HEK293 (cell line): ENCODE results near the gene VANGL2.

ENCODE experiments used
- AEBP2 ChIP-seq: fragments of 450-650 bp; formaldehyde crosslinking; IDR thresholded peaks from 2 replicates; pipeline ENCODE4 v1.5.1; 2016; ENCODE audit warnings: missing biosample characterization, missing genetic modification characterization, borderline replicate concordance
- GLI4 ChIP-seq: fragments of 450-650 bp; formaldehyde crosslinking; IDR thresholded peaks from 2 replicates; pipeline ENCODE4 v1.5.1; 2016; ENCODE audit warnings: missing biosample characterization, missing genetic modification characterization
- HOXC10 ChIP-seq: sonication (generic); formaldehyde crosslinking; IDR thresholded peaks from 2 replicates; pipeline ENCODE4 v1.8.1; 2023; ENCODE audit warnings: mild to moderate bottlenecking, missing genetic modification reagents
- IKZF3 ChIP-seq: fragments of 450-650 bp; IDR thresholded peaks from 2 replicates; pipeline ENCODE4 v1.5.0; 2018; ENCODE audit warnings: missing biosample characterization, mild to moderate bottlenecking, missing genetic modification characterization, moderate library complexity
- KLF16 ChIP-seq: fragments of 450-650 bp; formaldehyde crosslinking; IDR thresholded peaks from 2 replicates; pipeline ENCODE4 v1.5.1; 2017; ENCODE audit warnings: missing biosample characterization, missing genetic modification characterization
- MYNN ChIP-seq: fragments of 450-650 bp; formaldehyde crosslinking; IDR thresholded peaks from 2 replicates; pipeline ENCODE4 v1.5.1; 2016; ENCODE audit warnings: missing biosample characterization, missing genetic modification characterization, borderline replicate concordance
- PRDM1 ChIP-seq: fragments of 450-650 bp; formaldehyde crosslinking; IDR thresholded peaks from 2 replicates; pipeline ENCODE4; 2016; ENCODE audit warnings: missing biosample characterization, missing genetic modification characterization
- SALL2 ChIP-seq: fragments of 450-650 bp; formaldehyde crosslinking; IDR thresholded peaks from 2 replicates; pipeline ENCODE4 v1.5.0; 2017; ENCODE audit warnings: missing biosample characterization, mild to moderate bottlenecking, missing genetic modification characterization, borderline replicate concordance
- SP2 ChIP-seq: fragments of 450-650 bp; formaldehyde crosslinking; IDR thresholded peaks from 2 replicates; pipeline ENCODE4 v1.5.1; 2016; ENCODE audit warnings: missing biosample characterization, missing genetic modification characterization
- ZBTB17 ChIP-seq: fragments of 450-650 bp; formaldehyde crosslinking; IDR thresholded peaks from 2 replicates; pipeline ENCODE4 v1.5.1; 2016; ENCODE audit warnings: missing biosample characterization, missing genetic modification characterization
- ZBTB6 ChIP-seq: fragments of 450-650 bp; formaldehyde crosslinking; IDR thresholded peaks from 2 replicates; pipeline ENCODE4 v1.5.1; 2017; ENCODE audit warnings: missing biosample characterization, missing genetic modification characterization
- ZEB2 ChIP-seq: fragments of 450-650 bp; formaldehyde crosslinking; IDR thresholded peaks from 2 replicates; pipeline ENCODE4 v1.5.1; 2016; ENCODE audit warnings: missing biosample characterization, missing genetic modification characterization
- ZFP3 ChIP-seq: fragments of 450-650 bp; formaldehyde crosslinking; IDR thresholded peaks from 2 replicates; pipeline ENCODE4 v1.5.1; 2016; ENCODE audit warnings: low read depth, missing biosample characterization, missing genetic modification characterization
- ZFP69B ChIP-seq: fragments of 450-650 bp; formaldehyde crosslinking; IDR thresholded peaks from 2 replicates; pipeline ENCODE4 v1.5.1; 2016; ENCODE audit warnings: missing biosample characterization, missing genetic modification characterization
- ZNF146 ChIP-seq: fragments of 450-650 bp; formaldehyde crosslinking; IDR thresholded peaks from 2 replicates; pipeline ENCODE4 v1.5.1; 2016; ENCODE audit warnings: missing biosample characterization, missing genetic modification characterization
- ZNF16 ChIP-seq: fragments of 450-650 bp; formaldehyde crosslinking; IDR thresholded peaks from 2 replicates; pipeline ENCODE4 v1.5.1; 2016; ENCODE audit warnings: low read depth, missing biosample characterization, missing genetic modification characterization
- ZNF23 ChIP-seq: fragments of 450-650 bp; formaldehyde crosslinking; IDR thresholded peaks from 2 replicates; pipeline ENCODE4 v1.5.1; 2016; ENCODE audit warnings: missing biosample characterization, missing genetic modification characterization, borderline replicate concordance
- ZNF24 ChIP-seq: fragments of 450-650 bp; formaldehyde crosslinking; IDR thresholded peaks from 2 replicates; pipeline ENCODE4 v1.5.1; 2016; ENCODE audit warnings: missing biosample characterization, missing genetic modification characterization
- ZNF26 ChIP-seq: fragments of 450-650 bp; formaldehyde crosslinking; IDR thresholded peaks from 2 replicates; pipeline ENCODE4 v1.5.1; 2016; ENCODE audit warnings: missing biosample characterization, missing genetic modification characterization
- ZNF266 ChIP-seq: fragments of 450-650 bp; formaldehyde crosslinking; IDR thresholded peaks from 2 replicates; pipeline ENCODE4 v1.5.1; 2016; ENCODE audit warnings: missing biosample characterization, missing genetic modification characterization, low read depth
- ZNF280C ChIP-seq: fragments of 450-650 bp; formaldehyde crosslinking; IDR thresholded peaks from 2 replicates; pipeline ENCODE4 v1.5.1; 2016; ENCODE audit warnings: missing biosample characterization, missing genetic modification characterization
- ZNF302 ChIP-seq: fragments of 450-650 bp; formaldehyde crosslinking; IDR thresholded peaks from 2 replicates; pipeline ENCODE4 v1.5.1; 2016; ENCODE audit warnings: missing biosample characterization, missing genetic modification characterization, low read depth
- ZNF350 ChIP-seq: fragments of 450-650 bp; formaldehyde crosslinking; IDR thresholded peaks from 2 replicates; pipeline ENCODE4 v1.5.0; 2017; ENCODE audit warnings: missing biosample characterization, mild to moderate bottlenecking, missing genetic modification characterization
- ZNF366 ChIP-seq: fragments of 450-650 bp; formaldehyde crosslinking; conservative IDR thresholded peaks from 2 replicates; pipeline ENCODE4 v1.5.1; 2016; ENCODE audit warnings: missing biosample characterization, missing genetic modification characterization
- ZNF37A ChIP-seq: fragments of 450-650 bp; IDR thresholded peaks from 2 replicates; pipeline ENCODE4 v1.5.1; 2018; ENCODE audit warnings: missing biosample characterization, missing genetic modification characterization
- ZNF391 ChIP-seq: fragments of 450-650 bp; formaldehyde crosslinking; IDR thresholded peaks from 2 replicates; pipeline ENCODE4 v1.5.1; 2016; ENCODE audit warnings: low read depth, missing biosample characterization, missing genetic modification characterization, borderline replicate concordance
- ZNF398 ChIP-seq: fragments of 450-650 bp; formaldehyde crosslinking; IDR thresholded peaks from 2 replicates; pipeline ENCODE4 v1.5.1; 2017; ENCODE audit warnings: missing biosample characterization, missing genetic modification characterization
- ZNF416 ChIP-seq: fragments of 450-650 bp; formaldehyde crosslinking; IDR thresholded peaks from 2 replicates; pipeline ENCODE4 v1.5.1; 2016; ENCODE audit warnings: missing biosample characterization, missing genetic modification characterization
- ZNF654 ChIP-seq: fragments of 450-650 bp; formaldehyde crosslinking; IDR thresholded peaks from 2 replicates; pipeline ENCODE4 v1.5.1; 2016; ENCODE audit warnings: low read depth, missing biosample characterization, missing genetic modification characterization
- ZNF670 ChIP-seq: fragments of 450-650 bp; formaldehyde crosslinking; IDR thresholded peaks from 2 replicates; pipeline ENCODE4 v1.5.1; 2016; ENCODE audit warnings: missing biosample characterization, missing genetic modification characterization, low read depth
- ZNF701 ChIP-seq: fragments of 450-650 bp; formaldehyde crosslinking; IDR thresholded peaks from 2 replicates; pipeline ENCODE4 v1.5.1; 2016; ENCODE audit warnings: missing biosample characterization, missing genetic modification characterization
- ZNF830 ChIP-seq: fragments of 450-650 bp; IDR thresholded peaks from 2 replicates; pipeline ENCODE4 v1.5.0; 2018; ENCODE audit warnings: missing biosample characterization, missing genetic modification characterization, low read depth, mild to moderate bottlenecking, moderate library complexity
- ZSCAN23 ChIP-seq: fragments of 450-650 bp; formaldehyde crosslinking; IDR thresholded peaks from 2 replicates; pipeline ENCODE4 v1.5.1; 2016; ENCODE audit warnings: missing biosample characterization, missing genetic modification characterization
- ZSCAN30 ChIP-seq: fragments of 450-650 bp; IDR thresholded peaks from 2 replicates; pipeline ENCODE4 v1.5.1; 2018; ENCODE audit warnings: missing biosample characterization, mild to moderate bottlenecking, missing genetic modification characterization, moderate library complexity

The VANGL2 gene

GRCh38 chr1:160376525-160377131 lies 23.7 kb upstream of the VANGL2 start (continued):
- TF ChIP-seq HOXC10: no peak
- TF ChIP-seq ZFP69B (tag by site-specific recombination): no peak
- no peak for TF ChIP-seq ZNF416 (tag by site-specific recombination)
- no peak for TF ChIP-seq ZNF830 (tag by site-specific recombination)
- TF ChIP-seq ZNF24: no peak
- TF ChIP-seq ZNF280C (tag by site-specific recombination): no peak
- no peak for TF ChIP-seq SP2 (tag by site-specific recombination)
- TF ChIP-seq ZNF23 (tag by site-specific recombination): no peak
- TF ChIP-seq ZNF701: no peak
- TF ChIP-seq ZNF398 (tag by site-specific recombination): no peak
- TF ChIP-seq ZSCAN23: no peak
- TF ChIP-seq ZNF146 (tag by site-specific recombination): no peak
- TF ChIP-seq PRDM1: no peak
- TF ChIP-seq AEBP2: no peak
- TF ChIP-seq ZNF350 (tag by site-specific recombination): no peak
- TF ChIP-seq ZNF266 (tag by site-specific recombination): no peak
- no peak for TF ChIP-seq ZEB2
- no peak for TF ChIP-seq ZFP3 (tag by site-specific recombination)
- TF ChIP-seq SALL2 (tag by site-specific recombination): no peak
- TF ChIP-seq IKZF3 (tag by site-specific recombination): peak; percentile 56; the same call in 1 of the 2 replicates
- peak; percentile 54; the same call in 1 of the 2 replicates for TF ChIP-seq ZNF391 (tag by site-specific recombination)
- no peak for TF ChIP-seq GLI4 (tag by site-specific recombination)
- TF ChIP-seq ZNF37A (tag by site-specific recombination): no peak
- no peak for TF ChIP-seq KLF16
- TF ChIP-seq MYNN (tag by site-specific recombination): no peak
- peak; percentile 56 for TF ChIP-seq ZNF366 (tag by site-specific recombination)
- TF ChIP-seq ZSCAN30 (tag by site-specific recombination): 0 out of 2 replicates have a peak, but pooled peaks have one; percentile 27
- no peak for TF ChIP-seq ZNF16 (tag by site-specific recombination)
- TF ChIP-seq ZBTB17: 0 out of 2 replicates have a peak, but pooled peaks have one; percentile 44
- no peak for TF ChIP-seq ZNF302 (tag by site-specific recombination)
- no peak for TF ChIP-seq ZBTB6 (tag by site-specific recombination)
- TF ChIP-seq ZNF26: no peak
- TF ChIP-seq ZNF654 (tag by site-specific recombination): peak; percentile 98
- no peak for TF ChIP-seq ZNF670
